Activated naive CD4-positive, alpha-beta T cell treated with anti-CD3 and anti-CD28 coated beads, Interleukin-2, amount 50 U/mL, for 72 hours (primary cell): ENCODE data around the gene CLEC11A. TPM values are rescaled to one million over a fixed set of nuclear protein-coding genes. Genes with fewer than 3 reads are reported as not detected.

ENCODE experiments used
- ATAC-seq, 2 donors: fragments of 150-1000 bp; cut with Tn5 transposase; 2 replicates each; pipeline ENCODE4 v1.10.0; 2021; ENCODE audit warnings: mild to moderate bottlenecking in 2 of 2, moderate library complexity in 2 of 2
- DNase-seq, 2 donors: peaks; one replicate each; pipeline ENCODE4 v3.0.0; 2021 to 2022; ENCODE audit warnings: low spot score in 2 of 2
- H3K27ac Mint-ChIP-seq, 2 donors: one replicate each; pipeline ENCODE4 v1.8.0; 2022; ENCODE audit warnings: mild to moderate bottlenecking in 2 of 2, mixed read lengths in 2 of 2
- H3K36me3 Mint-ChIP-seq, 2 donors: one replicate each; pipeline ENCODE4 v1.8.0; 2022; ENCODE audit warnings: mixed read lengths in 2 of 2
- H3K9me3 Mint-ChIP-seq, 2 donors: one replicate each; pipeline ENCODE4 v1.8.0; 2022; ENCODE audit warnings: mixed read lengths in 2 of 2
- total RNA-seq, 2 donors: library from RNA; stranded (reverse); gene quantifications; one replicate each; pipeline ENCODE4 v1.2.3, GENCODE V29; 2022

Gene CLEC11A
- total RNA-seq, 2 donors from 2014 or later: 0.55 to 1.6 TPM

DNA sequence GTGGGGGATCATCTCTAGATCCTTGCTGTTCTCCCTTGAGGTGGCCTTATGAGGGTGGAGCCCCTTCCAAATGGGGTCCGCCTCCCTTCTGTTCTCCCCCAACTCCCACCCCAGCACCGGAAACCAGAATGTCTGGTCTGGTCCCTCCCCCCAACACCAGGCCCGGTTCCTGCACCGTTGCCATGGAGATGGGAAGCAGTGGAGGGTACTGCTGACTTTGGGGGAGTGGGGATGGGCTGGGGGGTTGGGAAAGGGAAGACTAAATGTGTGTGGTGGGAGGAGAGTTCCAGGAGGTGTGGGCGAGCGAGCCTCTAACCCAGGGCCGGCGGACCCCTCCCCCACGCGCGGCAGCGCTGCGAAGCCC, 5.3 kb upstream of the CLEC11A start:
- H3K36me3 Mint-ChIP-seq: peaks cover 0 to 1% of the 10 kb centered on the region in 2 donors
- no peaks in the 10 kb centered on the region for H3K9me3 Mint-ChIP-seq
- no peak overlapping the region for H3K27ac Mint-ChIP-seq
- ATAC-seq (no peak), DNase-seq (no peak)

DNA sequence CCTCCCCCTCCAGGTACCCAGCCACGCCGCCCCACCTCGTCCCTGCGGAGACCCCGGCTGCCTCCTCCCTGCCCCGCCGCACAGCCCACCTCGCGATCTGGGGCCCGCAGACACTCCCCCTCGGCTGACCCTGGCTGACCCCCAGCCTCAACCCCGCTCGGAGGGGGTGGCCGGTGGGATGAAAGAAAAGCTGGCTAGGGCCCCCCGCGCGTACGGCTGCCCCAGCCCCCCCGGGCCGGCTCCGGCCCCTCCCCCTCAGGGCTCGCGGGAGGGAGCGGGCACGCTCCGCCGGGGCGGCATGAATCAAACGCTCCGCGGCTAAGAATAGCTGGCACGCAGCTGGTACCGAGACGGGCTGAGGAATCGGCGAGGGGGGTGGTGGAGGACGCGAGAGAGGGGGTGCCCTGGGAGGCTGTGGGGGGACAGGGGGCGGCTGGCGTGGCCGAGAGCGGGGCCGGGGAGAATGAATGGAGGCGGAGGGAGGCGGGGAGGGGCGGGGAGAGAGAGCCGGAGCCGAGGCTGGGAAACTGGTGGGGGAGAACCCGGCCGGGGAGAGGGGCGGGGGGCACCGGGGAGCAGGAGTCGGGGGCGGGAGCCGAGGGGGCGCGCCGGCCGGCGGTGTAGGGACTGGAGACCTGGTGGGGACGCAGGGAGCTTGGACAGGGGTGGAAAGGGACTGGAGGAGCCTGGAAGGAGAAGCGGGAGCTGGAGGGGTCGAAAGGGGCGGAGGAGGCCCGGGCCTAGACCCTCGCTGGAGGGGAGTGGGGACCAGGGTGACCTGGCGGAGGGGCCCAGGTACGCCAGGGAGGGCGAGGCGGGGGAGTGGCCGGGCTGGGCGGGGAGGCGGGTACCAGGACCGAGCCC, 4.7 kb upstream of the CLEC11A start:
- ATAC-seq (no peak), DNase-seq (no peak)
- Mint-ChIP-seq H3K36me3 (peaks cover 0 to 4% of the 10 kb centered on the region in 2 donors), H3K27ac (no peak overlapping the region), H3K9me3 (no peaks in the 10 kb centered on the region)

DNA sequence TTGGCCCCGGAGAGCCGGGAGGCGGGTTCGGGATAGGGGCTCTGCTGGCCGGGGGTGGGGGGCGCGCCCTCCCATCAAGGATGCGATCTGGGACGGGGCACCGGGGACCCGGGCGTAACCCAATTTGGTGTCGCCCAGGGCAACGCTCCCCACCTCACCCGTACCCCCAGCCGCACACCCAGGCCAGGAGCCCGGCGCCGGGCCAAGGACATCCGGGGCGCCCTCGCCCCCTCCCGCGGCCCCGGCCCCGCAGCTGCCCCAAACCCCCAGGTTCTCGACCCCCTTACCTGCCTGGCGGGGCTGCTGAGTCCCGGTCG, 4.1 kb upstream of the CLEC11A start:
- Mint-ChIP-seq H3K27ac (no peak overlapping the region), H3K9me3 (no peaks in the 10 kb centered on the region), H3K36me3 (peaks cover 0 to 4% of the 10 kb centered on the region in 2 donors)
- ATAC-seq (no peak), DNase-seq (no peak)

DNA sequence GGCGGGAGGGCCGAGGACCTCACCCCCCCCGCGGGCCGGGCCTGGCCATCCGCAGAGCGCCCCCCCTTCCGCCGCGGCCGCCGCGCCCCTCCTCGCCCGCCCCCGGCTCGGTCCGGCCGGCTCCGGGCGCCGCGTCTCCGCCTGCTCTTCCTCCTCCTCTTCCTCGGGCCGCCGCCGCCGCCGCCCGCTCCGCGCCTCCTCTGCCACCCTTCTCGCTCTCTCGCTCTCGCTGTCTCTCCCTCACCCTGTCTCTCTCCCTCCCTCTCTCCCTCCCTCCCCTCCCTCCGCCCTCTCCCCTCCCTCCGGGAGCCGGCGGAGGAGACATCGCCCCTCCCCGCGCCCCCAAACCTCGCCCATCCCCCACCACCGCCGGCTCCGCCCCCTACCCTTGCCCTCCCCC, 3.6 kb upstream of the CLEC11A start, which contains the start of gene SHANK1:
TSS of gene SHANK1 (minus strand) at position 237 of the 400 bp plus-strand sequence. CDS start 2,883 bp downstream, outside the sequence.
- DNase-seq (no peak), ATAC-seq (no peak)
- no peak within 1 kb of the TSS for H3K27ac Mint-ChIP-seq
- H3K9me3 Mint-ChIP-seq: no peaks in the 10 kb centered on the region
- H3K36me3 Mint-ChIP-seq: peaks cover 0 to 4% of the 10 kb centered on the region in 2 donors

DNA sequence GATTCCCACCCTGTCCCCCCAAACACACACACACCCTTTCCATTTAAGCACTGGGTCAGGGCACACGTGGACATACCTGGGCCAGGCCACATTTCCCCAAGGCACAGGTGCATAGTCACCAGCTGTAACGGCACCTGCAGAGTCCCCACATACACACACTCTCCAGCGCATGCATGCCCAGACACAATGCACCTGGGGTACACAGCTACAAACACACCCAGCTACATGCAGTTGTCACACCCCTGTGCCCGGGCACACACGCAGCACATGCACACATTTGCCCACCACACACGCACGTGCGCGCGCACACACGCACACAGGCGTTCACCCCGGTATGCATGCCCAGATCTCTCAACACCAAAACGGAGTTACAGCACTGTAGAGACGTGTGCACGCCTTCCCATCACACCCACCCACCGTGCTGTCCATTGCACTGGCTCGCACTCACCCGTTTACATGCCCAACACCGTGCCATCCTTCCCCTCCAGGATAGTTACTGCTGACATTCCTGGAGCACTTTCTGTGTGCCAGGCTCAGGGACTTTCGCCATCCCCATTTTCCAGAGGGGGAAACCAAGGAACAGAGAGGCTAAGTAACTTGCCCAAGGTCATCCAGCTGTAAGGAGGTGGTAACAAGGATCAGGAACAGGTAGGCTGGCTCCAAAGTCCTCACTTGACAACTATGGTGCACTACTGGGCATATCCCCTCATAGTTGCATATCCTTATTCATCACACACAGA, 2.8 kb upstream of the CLEC11A start:
- ATAC-seq (no peak), DNase-seq (no peak)
- H3K9me3 Mint-ChIP-seq: no peaks in the 10 kb centered on the region
- peaks cover 0 to 4% of the 10 kb centered on the region in 2 donors for H3K36me3 Mint-ChIP-seq
- H3K27ac Mint-ChIP-seq: no peak overlapping the region

DNA sequence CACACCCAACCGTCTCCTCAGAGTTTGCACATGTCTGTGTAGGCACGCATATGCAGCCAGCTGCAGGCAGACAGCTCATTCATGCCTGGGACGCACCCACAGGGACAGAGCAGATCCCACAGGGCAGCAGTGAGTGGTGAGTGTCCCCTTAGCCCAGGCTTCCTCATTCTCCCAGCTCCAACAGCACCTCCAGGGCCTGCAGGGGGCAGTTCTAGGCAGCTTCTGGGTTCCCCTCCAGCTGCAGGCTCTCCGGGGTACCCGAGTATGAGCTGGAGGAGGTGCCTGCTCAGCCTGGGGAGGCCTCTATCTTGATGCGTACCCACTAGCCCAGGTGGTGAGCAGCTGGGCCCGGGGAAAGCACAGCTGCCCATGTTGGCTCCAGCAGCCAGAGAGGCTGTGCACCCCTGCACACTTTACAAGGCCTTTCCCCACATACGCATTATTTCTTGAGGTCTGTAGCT, 2.2 kb upstream of the CLEC11A start:
- Mint-ChIP-seq H3K27ac (no peak overlapping the region), H3K9me3 (no peaks in the 10 kb centered on the region), H3K36me3 (peaks cover 0 to 4% of the 10 kb centered on the region in 2 donors)
- ATAC-seq: no peak
- no peak for DNase-seq

DNA sequence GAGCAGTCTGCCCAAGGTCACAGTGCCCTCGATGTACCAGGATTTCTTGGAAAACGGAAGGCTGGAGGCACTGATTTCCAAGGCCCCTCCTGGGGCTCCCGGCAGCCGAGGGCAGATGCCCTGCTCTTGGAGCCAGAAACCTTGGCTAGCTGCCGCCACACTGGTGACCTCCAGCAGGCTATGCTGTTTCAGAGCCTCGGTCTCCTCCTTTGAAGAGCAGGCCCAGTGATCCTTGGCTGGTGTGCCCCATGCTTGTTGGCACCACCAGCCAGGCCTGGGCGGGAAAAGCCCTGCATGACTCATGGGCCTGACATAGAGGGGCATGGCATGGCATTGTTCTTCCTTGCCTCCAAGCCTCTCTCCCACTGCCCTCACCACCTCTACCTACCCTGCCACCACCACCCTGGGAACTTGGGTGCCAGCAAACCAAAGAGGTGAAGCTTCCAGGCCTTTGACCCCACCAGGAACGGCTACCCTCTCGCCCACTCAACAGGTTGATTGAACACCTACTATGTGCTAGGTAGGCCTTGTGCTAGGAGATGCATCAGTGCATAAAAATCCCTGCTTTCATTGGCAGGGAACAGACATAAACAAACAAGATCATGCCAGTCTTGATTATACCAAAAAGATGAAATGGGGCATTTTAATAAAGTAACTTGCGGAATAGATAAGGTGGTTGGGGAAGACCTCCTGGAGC, 1.6 kb upstream of the CLEC11A start:
- DNase-seq (no peak), ATAC-seq (no peak)
- Mint-ChIP-seq H3K9me3 (no peaks in the 10 kb centered on the region), H3K36me3 (peaks cover 0 to 4% of the 10 kb centered on the region in 2 donors), H3K27ac (no peak overlapping the region)

DNA sequence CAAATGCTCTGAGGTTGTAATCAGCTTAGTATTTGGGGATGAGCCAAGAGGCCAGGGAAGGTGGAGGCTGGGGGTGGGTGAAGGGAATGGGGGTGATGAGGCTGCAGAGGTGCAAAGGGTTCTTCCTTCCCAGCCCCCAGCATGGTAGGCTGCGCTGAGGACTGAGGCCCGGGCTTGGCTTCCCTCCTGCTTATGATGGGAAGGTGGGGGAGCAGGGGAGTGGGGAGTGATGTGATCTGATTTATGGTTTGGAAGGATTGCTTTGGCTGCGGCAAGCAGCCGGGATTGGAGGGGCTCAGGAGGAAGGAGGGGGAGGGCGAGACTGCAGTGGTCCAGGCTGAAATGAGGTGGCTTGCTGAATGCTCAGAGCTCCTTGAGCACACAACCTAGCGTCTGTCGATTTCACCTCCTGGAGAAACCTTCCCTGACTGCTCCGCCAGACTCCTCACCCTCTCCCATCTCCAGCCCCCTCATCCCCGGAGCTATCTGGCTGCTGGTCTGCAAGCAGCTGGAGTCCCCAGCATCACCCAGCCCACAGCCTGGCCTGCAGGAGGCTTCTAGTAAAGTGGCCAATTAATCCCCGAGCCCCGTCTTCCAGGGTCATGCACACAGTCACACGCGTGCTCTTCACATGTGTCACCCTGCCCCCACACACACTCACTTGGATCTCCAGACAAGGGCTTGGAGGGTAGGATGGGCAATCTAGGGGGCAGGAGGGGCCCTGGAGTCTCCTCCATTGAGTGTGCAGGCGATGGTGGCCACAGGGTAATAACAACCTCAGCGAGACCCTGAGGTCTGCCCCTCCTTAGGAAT, 757 bp upstream of the CLEC11A start:
- DNase-seq: no peak
- H3K36me3 Mint-ChIP-seq: peaks cover under 1 to 7% of the 10 kb centered on the region in 2 donors
- no peaks in the 10 kb centered on the region for H3K9me3 Mint-ChIP-seq
- ATAC-seq: no peak
- no peak overlapping the region for H3K27ac Mint-ChIP-seq

DNA sequence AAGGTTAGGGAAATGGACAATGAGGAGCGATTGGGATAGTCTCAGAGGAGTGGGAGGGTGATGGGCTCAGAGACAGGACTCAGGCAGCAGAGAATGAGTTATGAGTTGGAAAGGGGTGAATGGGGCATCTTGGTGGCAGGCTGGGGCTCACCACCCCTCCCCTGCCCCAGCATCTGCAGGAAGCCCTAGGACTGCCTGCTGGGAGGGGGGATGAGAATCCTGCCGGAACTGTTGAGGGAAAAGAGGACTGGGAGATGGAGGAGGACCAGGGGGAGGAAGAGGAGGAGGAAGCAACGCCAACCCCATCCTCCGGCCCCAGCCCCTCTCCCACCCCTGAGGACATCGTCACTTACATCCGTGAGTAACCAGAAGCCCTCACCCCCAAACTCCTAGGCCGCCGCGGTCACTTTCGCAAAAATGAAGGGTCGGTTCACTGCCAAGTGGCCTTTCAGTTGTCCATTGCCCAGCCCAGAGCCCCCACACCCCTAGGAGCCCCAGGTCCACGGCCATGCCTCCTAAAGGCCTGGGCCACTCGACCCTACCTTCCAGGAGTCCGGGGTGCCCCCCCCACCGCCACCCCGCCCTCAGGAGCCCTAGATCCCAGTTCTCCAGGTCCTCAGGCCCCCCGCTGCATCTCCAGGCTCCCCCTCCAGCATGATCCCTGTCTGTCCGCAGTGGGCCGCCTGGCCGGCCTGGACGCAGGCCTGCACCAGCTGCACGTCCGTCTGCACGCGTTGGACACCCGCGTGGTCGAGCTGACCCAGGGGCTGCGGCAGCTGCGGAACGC, 764 bp downstream of the CLEC11A start:
- Mint-ChIP-seq H3K36me3 (peaks cover 8 to 18% of the 10 kb centered on the region in 2 donors), H3K9me3 (peaks cover 0 to 6% of the 10 kb centered on the region in 2 donors), H3K27ac (no peak overlapping the region)
- DNase-seq: no peak
- ATAC-seq: no peak

DNA sequence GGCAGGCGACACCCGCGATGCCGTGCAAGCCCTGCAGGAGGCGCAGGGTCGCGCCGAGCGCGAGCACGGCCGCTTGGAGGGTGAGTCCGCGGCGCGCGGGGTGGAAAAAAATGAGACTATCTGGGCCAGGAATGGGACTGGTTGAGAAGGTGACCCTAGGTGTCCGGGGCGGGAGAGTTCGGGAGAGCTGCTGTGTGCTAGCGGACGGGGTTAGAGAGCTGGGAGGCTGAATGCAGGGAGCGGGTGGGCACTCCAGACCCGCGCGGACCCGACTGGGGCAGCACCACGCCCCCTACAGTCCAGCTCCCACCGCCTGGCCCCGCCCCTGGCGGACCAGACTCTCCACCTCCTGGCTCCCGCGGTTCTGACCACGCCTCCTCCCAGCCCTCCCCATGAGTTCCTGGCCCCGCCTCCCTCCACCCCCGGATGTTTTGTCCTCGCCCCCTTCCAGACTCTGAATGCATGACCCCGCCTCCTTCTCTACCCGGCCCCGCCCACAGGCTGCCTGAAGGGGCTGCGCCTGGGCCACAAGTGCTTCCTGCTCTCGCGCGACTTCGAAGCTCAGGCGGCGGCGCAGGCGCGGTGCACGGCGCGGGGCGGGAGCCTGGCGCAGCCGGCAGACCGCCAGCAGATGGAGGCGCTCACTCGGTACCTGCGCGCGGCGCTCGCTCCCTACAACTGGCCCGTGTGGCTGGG, 1.5 kb downstream of the CLEC11A start:
- DNase-seq (peak; percentile 91 to 98), ATAC-seq (peak; percentile 86 to 87)
- peak overlapping the region; percentile 70 to 79 for H3K27ac Mint-ChIP-seq
- H3K36me3 Mint-ChIP-seq: peaks cover 8 to 18% of the 10 kb centered on the region in 2 donors
- H3K9me3 Mint-ChIP-seq: peaks cover 0 to 6% of the 10 kb centered on the region in 2 donors

DNA sequence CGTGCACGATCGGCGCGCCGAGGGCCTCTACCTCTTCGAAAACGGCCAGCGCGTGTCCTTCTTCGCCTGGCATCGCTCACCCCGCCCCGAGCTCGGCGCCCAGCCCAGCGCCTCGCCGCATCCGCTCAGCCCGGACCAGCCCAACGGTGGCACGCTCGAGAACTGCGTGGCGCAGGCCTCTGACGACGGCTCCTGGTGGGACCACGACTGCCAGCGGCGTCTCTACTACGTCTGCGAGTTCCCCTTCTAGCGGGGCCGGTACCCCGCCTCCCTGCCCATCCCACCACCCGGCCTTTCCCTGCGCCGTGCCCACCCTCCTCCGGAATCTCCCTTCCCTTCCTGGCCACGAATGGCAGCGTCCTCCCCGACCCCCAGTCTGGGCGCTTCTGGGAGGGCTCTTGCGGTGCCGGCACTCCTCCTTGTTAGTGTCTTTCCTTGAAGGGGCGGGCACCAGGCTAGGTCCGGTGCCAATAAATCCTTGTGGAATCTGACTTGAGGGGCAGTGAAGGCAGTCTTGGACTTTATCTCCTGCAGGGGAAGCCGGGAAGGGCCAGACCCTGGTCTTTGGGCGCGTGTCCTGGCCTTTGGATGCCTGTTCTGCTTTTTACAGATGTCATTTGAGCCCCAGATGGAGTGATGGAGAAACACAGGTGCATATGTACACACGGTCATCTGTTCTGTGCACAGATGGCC, 2.2 kb downstream of the CLEC11A start:
- H3K27ac Mint-ChIP-seq: peak overlapping the region; percentile 79 to 91
- ATAC-seq (peak; percentile 48 to 58), DNase-seq (no peak)
- H3K36me3 Mint-ChIP-seq: peaks cover 8 to 18% of the 10 kb centered on the region in 2 donors
- peaks cover 0 to 6% of the 10 kb centered on the region in 2 donors for H3K9me3 Mint-ChIP-seq

DNA sequence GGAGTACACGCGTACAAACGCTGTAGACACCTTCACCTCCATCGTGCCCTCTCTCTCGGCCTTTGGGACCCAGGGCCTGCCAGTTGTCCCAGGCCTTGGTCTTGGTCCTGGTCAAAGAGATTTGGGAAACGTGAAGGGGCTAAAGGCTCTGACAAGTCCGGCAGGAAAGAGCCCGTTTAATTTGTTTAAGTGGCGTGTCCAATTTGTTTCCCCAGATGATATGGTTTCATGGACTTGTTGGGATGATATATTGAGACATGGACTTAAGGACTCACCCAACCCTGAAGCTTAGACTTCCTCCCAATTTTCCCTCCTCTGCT, 2.7 kb downstream of the CLEC11A start:
- Mint-ChIP-seq H3K36me3 (peaks cover 8 to 18% of the 10 kb centered on the region in 2 donors), H3K9me3 (peaks cover 0 to 6% of the 10 kb centered on the region in 2 donors), H3K27ac (peak overlapping the region; percentile 79 to 91)
- DNase-seq (no peak), ATAC-seq (no peak)

DNA sequence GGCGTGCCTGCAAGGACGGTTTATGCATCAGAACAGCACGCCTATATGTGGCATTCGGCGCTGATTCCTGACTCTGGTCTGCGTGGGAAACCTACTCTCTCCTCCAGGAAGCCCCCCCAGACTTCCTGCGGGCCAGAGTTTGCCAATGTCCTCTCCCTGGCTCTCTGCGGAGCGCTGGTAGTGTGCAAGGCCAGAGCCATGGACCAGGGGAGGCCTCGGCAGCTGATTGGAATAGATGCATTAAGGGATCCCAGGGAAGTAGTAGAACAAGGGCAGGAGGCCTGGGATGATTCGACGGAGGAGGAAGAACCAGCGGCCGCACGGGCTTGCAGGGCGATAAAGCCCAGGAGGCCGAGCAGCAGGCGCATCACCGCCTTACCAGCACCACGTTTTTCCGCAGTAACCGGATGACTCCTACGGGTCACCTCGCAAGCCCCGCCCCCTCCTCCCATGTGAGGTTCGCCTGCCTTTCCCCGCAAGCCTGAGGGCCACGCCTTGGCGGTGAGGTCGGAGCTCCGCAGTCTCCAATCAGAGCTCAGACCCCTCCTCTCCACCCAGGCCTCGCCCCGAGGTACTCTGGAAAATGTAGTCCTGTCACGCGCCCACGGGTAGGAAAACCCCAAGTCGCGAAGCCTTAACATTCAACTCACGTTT, 5.0 kb downstream of the CLEC11A start:
- peak; percentile 68 to 88 for DNase-seq
- H3K9me3 Mint-ChIP-seq: peaks cover 0 to 6% of the 10 kb centered on the region in 2 donors
- peaks cover 8 to 14% of the 10 kb centered on the region in 2 donors for H3K36me3 Mint-ChIP-seq
- H3K27ac Mint-ChIP-seq: peak overlapping the region in 1 of 2 donors; percentile 52
- peak; percentile 42 to 70 for ATAC-seq

DNA sequence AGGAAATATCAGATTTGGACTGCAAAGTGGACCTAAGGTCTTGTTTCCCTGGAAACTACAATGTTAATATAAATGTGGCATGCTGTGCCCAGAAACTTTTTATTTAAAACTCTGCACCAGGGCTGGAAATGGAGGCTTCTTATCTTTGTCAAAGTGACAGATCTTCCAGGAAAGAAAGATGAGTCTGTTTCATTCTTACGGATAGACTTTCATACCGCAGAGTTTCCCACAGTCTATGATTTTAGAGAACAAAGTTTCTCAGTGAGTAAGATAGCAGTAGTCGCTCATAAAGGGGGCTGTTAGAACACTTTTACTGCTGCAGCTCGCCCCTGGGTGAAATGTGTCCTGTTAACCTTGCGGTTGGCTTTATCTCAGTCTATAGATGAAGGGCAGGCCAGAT, 6.7 kb downstream of the CLEC11A start:
- ATAC-seq (no peak), DNase-seq (no peak)
- Mint-ChIP-seq H3K27ac (no peak overlapping the region), H3K36me3 (peaks cover 8 to 14% of the 10 kb centered on the region in 2 donors), H3K9me3 (peaks cover 0 to 6% of the 10 kb centered on the region in 2 donors)
